DOHH2 (cell line): ENCODE measurements around the gene UBE2K.
"Not testable (repeated sequence)": the region's sequence is repeated elsewhere in the genome, so short reads cannot be mapped to it uniquely, and the experiment has no call there.

ENCODE experiments used
- H3F3A ChIP-seq: fragments of 200-600 bp; sonication (generic), shearing (Covaris generic); 2 replicates; pipeline ENCODE4 v1.6.0; 2016; ENCODE audit warnings: antibody characterized with exemption, mild to moderate bottlenecking; ENCODE audit not compliant: control insufficient read depth, insufficient read depth
- H3K27ac ChIP-seq: fragments of 200-600 bp; sonication (generic); 2 replicates; pipeline ENCODE4 v1.5.1; 2014; ENCODE audit warnings: low read depth, mild to moderate bottlenecking, low read length, moderate library complexity
- H3K27me3 ChIP-seq: fragments of 200-600 bp; sonication (generic); 2 replicates; pipeline ENCODE4 v1.6.1; 2014; ENCODE audit warnings: mild to moderate bottlenecking, low read length, mixed read lengths; ENCODE audit not compliant: control insufficient read depth
- H3K36me3 ChIP-seq: fragments of 200-600 bp; sonication (generic); 2 replicates; pipeline ENCODE4 v1.6.1; 2014; ENCODE audit warnings: mild to moderate bottlenecking, low read length, moderate library complexity, mixed read lengths; ENCODE audit not compliant: control insufficient read depth
- H3K4me1 ChIP-seq: fragments of 200-600 bp; sonication (generic); 2 replicates; pipeline ENCODE4 v1.6.1; 2014; ENCODE audit warnings: mild to moderate bottlenecking, low read length, mixed read lengths; ENCODE audit not compliant: control insufficient read depth
- H3K4me2 ChIP-seq: fragments of 200-600 bp; sonication (generic); 2 replicates; pipeline ENCODE4 v1.6.0; 2014; ENCODE audit warnings: mild to moderate bottlenecking, low read length, moderate library complexity
- H3K4me3 ChIP-seq: fragments of 200-600 bp; sonication (generic); 2 replicates; pipeline ENCODE4 v1.5.1; 2014; ENCODE audit warnings: mild to moderate bottlenecking, low read length, mixed read lengths
- H3K79me2 ChIP-seq: fragments of 200-600 bp; sonication (generic); 2 replicates; pipeline ENCODE4 v1.6.1; 2014; ENCODE audit warnings: mild to moderate bottlenecking, low read length, mixed read lengths; ENCODE audit not compliant: control insufficient read depth
- H3K9me2 ChIP-seq: fragments of 200-600 bp; sonication (generic); replicated peaks from 2 replicates; pipeline ENCODE4 v1.6.1; 2014; ENCODE audit warnings: mild to moderate bottlenecking, low read length, mixed read lengths; ENCODE audit not compliant: control insufficient read depth
- H3K9me3 ChIP-seq: fragments of 200-600 bp; sonication (generic); 2 replicates; pipeline ENCODE4 v1.6.1; 2014; ENCODE audit warnings: antibody characterized with exemption, low read length, mixed read lengths; ENCODE audit not compliant: control insufficient read depth, insufficient read depth
- H4K20me1 ChIP-seq: fragments of 200-600 bp; sonication (generic); 2 replicates; pipeline ENCODE4 v1.6.0; 2014; ENCODE audit warnings: low read depth, mild to moderate bottlenecking, antibody characterized with exemption, low read length, moderate library complexity; ENCODE audit not compliant: control insufficient read depth, insufficient read depth
- EZH2phosphoT487 ChIP-seq: fragments of 200-600 bp; sonication (generic); IDR thresholded peaks from 2 replicates; pipeline ENCODE4 v1.6.1; 2017; ENCODE audit warnings: borderline replicate concordance, mild to moderate bottlenecking, antibody characterized with exemption, low read length, moderate library complexity, mixed read lengths
- TF ChIP-seq, protein P1 (sequence below): fragments of 200-600 bp; sonication (generic); IDR thresholded peaks from one replicate; pipeline ENCODE4 v1.5.1; 2014; ENCODE audit warnings: antibody characterized with exemption, mild to moderate bottlenecking, low read depth, low read length; ENCODE audit not compliant: poor library complexity, severe bottlenecking

UBE2K gene

DNA sequence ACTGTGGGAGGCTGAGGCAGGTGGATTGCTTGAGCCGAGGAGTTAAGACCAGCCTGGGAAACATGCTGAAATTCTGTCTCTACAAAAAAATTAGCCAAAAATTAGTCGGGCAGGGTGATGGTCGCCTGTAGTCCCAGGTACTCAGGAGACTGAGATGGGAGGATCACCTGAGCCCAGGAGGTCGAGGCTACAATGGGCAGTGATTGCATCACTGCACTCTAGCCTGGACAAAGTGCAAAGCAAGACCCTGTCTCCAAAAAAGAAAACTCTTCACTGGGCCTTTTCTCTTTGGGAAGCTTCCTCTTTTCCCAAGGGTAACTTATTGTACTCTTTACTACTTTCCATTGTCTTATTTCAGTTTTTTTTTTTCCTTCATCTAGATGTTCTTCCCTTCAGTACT lies 88.9 kb downstream of the UBE2K start:
- no peak overlapping the region for H3K4me3 ChIP-seq
- no peaks in the 10 kb centered on the region for H4K20me1 ChIP-seq
- H3K79me2 ChIP-seq, result no peaks in the 10 kb centered on the region
- H3K4me2 ChIP-seq, result no peak overlapping the region
- no peaks in the 10 kb centered on the region for H3F3A ChIP-seq
- no peak overlapping the region for H3K27ac ChIP-seq
- no peaks in the 10 kb centered on the region for H3K9me3 ChIP-seq
- H3K4me1 ChIP-seq, result no peaks in the 10 kb centered on the region
- no peaks in the 10 kb centered on the region for H3K36me3 ChIP-seq
- H3K27me3 ChIP-seq, result no peaks in the 10 kb centered on the region
- TF ChIP-seq, protein P1, sequence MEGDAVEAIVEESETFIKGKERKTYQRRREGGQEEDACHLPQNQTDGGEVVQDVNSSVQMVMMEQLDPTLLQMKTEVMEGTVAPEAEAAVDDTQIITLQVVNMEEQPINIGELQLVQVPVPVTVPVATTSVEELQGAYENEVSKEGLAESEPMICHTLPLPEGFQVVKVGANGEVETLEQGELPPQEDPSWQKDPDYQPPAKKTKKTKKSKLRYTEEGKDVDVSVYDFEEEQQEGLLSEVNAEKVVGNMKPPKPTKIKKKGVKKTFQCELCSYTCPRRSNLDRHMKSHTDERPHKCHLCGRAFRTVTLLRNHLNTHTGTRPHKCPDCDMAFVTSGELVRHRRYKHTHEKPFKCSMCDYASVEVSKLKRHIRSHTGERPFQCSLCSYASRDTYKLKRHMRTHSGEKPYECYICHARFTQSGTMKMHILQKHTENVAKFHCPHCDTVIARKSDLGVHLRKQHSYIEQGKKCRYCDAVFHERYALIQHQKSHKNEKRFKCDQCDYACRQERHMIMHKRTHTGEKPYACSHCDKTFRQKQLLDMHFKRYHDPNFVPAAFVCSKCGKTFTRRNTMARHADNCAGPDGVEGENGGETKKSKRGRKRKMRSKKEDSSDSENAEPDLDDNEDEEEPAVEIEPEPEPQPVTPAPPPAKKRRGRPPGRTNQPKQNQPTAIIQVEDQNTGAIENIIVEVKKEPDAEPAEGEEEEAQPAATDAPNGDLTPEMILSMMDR, result no peak
- H3K9me2 ChIP-seq, result no peaks in the 10 kb centered on the region

DNA sequence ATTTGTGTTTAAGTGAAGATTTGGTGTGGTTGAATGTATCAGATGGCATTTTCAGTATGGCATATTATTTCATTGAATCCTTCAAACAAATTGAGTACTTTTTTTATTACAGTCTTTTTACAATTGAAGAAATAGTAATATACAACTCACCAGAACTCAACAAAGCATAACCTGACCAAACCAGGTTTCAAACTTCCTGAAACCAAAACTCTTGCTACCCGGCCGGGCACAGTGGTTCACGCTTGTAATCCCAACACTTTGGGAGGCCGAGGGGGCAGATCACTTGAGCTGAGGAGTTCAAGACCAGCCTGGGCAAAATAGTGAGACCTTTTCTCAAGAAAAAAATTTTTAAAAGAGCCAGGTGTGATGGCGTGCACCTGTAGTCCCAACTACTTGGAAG lies 94.2 kb downstream of the UBE2K start:
- H3K4me3 ChIP-seq, result no peak overlapping the region
- no peaks in the 10 kb centered on the region for H4K20me1 ChIP-seq
- TF ChIP-seq, protein P1, result no peak
- TF ChIP-seq EZH2phosphoT487, result no peak
- no peak overlapping the region for H3K4me2 ChIP-seq
- no peaks in the 10 kb centered on the region for H3K9me2 ChIP-seq
- H3F3A ChIP-seq, result no peaks in the 10 kb centered on the region
- H3K79me2 ChIP-seq, result no peaks in the 10 kb centered on the region
- no peaks in the 10 kb centered on the region for H3K4me1 ChIP-seq
- H3K27me3 ChIP-seq, result no peaks in the 10 kb centered on the region
- no peaks in the 10 kb centered on the region for H3K36me3 ChIP-seq
- no peak overlapping the region for H3K27ac ChIP-seq
- no peaks in the 10 kb centered on the region for H3K9me3 ChIP-seq

DNA sequence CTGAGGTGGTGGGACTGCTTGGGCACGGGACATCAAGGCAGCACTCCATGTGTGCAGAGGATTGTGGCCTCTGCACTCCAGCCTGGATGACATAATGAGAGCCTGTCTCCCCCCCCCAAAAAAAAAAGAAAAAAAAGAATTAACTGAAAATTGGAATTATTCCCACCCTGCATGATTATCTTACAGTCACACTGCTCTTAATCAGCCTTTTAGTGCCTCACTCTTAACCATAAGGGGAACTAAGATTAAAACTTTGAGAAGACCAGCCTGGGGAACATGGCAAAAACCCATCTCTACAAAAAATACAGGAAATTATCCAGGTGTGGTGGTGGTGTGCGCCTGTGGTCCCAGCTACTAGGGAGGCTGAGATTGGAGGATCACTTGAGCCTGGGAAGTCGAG lies 94.6 kb downstream of the UBE2K start:
- H3K79me2 ChIP-seq, result no peaks in the 10 kb centered on the region
- H3K4me3 ChIP-seq, result no peak overlapping the region
- no peaks in the 10 kb centered on the region for H3K4me1 ChIP-seq
- H3K36me3 ChIP-seq, result no peaks in the 10 kb centered on the region
- H3K9me3 ChIP-seq, result no peaks in the 10 kb centered on the region
- H3K27ac ChIP-seq, result no peak overlapping the region
- TF ChIP-seq, protein P1, result no peak
- TF ChIP-seq EZH2phosphoT487, result no peak
- no peaks in the 10 kb centered on the region for H3F3A ChIP-seq
- H3K27me3 ChIP-seq, result no peaks in the 10 kb centered on the region
- no peaks in the 10 kb centered on the region for H4K20me1 ChIP-seq
- no peaks in the 10 kb centered on the region for H3K9me2 ChIP-seq
- no peak overlapping the region for H3K4me2 ChIP-seq

DNA sequence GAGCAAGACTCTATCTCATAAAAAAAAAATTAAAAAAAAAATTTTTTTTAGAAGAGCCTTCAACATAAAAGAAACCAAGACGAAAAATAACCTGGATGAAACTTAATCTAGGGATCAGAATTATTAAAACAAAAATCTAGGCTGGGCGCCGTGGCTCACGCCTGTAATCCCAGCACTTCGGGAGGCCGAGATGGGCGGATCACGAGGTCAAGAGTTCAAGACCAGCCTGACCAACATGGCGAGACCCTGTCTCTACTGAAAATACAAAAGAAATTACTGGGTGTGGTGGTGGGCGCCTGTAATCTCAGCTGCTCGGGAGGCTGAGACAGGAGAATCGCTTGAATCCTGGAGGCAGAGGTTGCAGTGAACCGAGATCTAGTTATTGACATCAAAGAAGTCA lies 95.0 kb downstream of the UBE2K start:
- not testable (repeated sequence) for H3K9me3 ChIP-seq, H3K4me2 ChIP-seq, H3K27ac ChIP-seq, H4K20me1 ChIP-seq, H3F3A ChIP-seq, H3K27me3 ChIP-seq, H3K79me2 ChIP-seq, H3K4me1 ChIP-seq, H3K4me3 ChIP-seq, H3K36me3 ChIP-seq, H3K9me2 ChIP-seq
